Trophoblast cell (in vitro differentiated cells and primary cell): ENCODE results near the gene VKORC1L1.

Experiments
- DNase-seq, 2 donors: peaks; one replicate each; pipeline ENCODE4 v3.0.0-alpha.2; 2016
- H2AFZ ChIP-seq: 2 replicates; pipeline ENCODE4 v1.6.1; 2013; ENCODE audit warnings: low read length, moderate library complexity, mild to moderate bottlenecking; ENCODE audit not compliant: insufficient read depth, poor library complexity
- H2AK5ac ChIP-seq: 2 replicates; pipeline ENCODE4 v1.6.1; 2013; ENCODE audit warnings: mild to moderate bottlenecking, low read length
- H2BK120ac ChIP-seq: 2 replicates; pipeline ENCODE4 v1.6.1; 2013; ENCODE audit warnings: low read length, mild to moderate bottlenecking, moderate library complexity; ENCODE audit not compliant: insufficient read depth, poor library complexity
- H2BK12ac ChIP-seq: 2 replicates; pipeline ENCODE4 v1.6.1; 2013; ENCODE audit warnings: mild to moderate bottlenecking, low read length, moderate library complexity
- H2BK5ac ChIP-seq: 2 replicates; pipeline ENCODE4 v1.6.1; 2013; ENCODE audit warnings: low read length, low read depth, moderate library complexity, mild to moderate bottlenecking; ENCODE audit not compliant: poor library complexity
- H3K14ac ChIP-seq: 2 replicates; pipeline ENCODE4 v1.6.1; 2013; ENCODE audit warnings: mild to moderate bottlenecking, low read length
- H3K18ac ChIP-seq: 2 replicates; pipeline ENCODE4 v1.6.1; 2013; ENCODE audit warnings: mild to moderate bottlenecking, low read length
- H3K23ac ChIP-seq: 2 replicates; pipeline ENCODE4 v1.6.1; 2013; ENCODE audit warnings: low read length
- H3K27ac ChIP-seq: 2 replicates; pipeline ENCODE4 v1.5.1; 2013; ENCODE audit warnings: low read depth, mild to moderate bottlenecking, inconsistent platforms, low read length, moderate library complexity
- H3K27me3 ChIP-seq: 2 replicates; pipeline ENCODE4 v1.6.1; 2013; ENCODE audit warnings: inconsistent platforms, mild to moderate bottlenecking, low read length, moderate library complexity; ENCODE audit not compliant: insufficient read depth
- H3K36me3 ChIP-seq, 2 experiments: 1 replicate in 1 of 2; 2 replicates in 1 of 2; pipeline ENCODE4 v1.6.1; 2013; ENCODE audit warnings: low read length in 2 of 2, mild to moderate bottlenecking in 2 of 2, moderate library complexity in 1 of 2; ENCODE audit not compliant: insufficient read depth in 2 of 2, control insufficient read depth in 1 of 2
- H3K4ac ChIP-seq: 2 replicates; pipeline ENCODE4 v1.6.1; 2013; ENCODE audit warnings: low read depth, mild to moderate bottlenecking, low read length, moderate library complexity
- H3K4me1 ChIP-seq, 2 experiments: 1 replicate in 1 of 2; 2 replicates in 1 of 2; pipeline ENCODE4 v1.6.1; 2013; ENCODE audit warnings: low read length in 2 of 2, mild to moderate bottlenecking in 2 of 2, moderate library complexity in 1 of 2; ENCODE audit not compliant: insufficient read depth in 2 of 2, control insufficient read depth in 1 of 2
- H3K4me2 ChIP-seq: 2 replicates; pipeline ENCODE4 v1.6.1; 2013; ENCODE audit warnings: inconsistent platforms, mild to moderate bottlenecking, low read length, moderate library complexity
- H3K4me3 ChIP-seq: 2 replicates; pipeline ENCODE4 v1.5.1; 2013; ENCODE audit warnings: mild to moderate bottlenecking, low read depth, low read length, inconsistent platforms
- H3K79me1 ChIP-seq: one replicate; pipeline ENCODE4 v1.6.1; 2013; ENCODE audit warnings: low read length
- H3K79me2 ChIP-seq: 2 replicates; pipeline ENCODE4 v1.6.1; 2013; ENCODE audit warnings: low read length, mild to moderate bottlenecking; ENCODE audit not compliant: control insufficient read depth, insufficient read depth, poor library complexity
- H3K9ac ChIP-seq: 2 replicates; pipeline ENCODE4 v1.6.1; 2013; ENCODE audit warnings: mild to moderate bottlenecking, low read length
- H3K9me3 ChIP-seq: 2 replicates; pipeline ENCODE4 v1.6.1; 2013; ENCODE audit warnings: low read depth, mild to moderate bottlenecking, control low read depth, inconsistent platforms, low read length; ENCODE audit not compliant: insufficient read depth
- H4K12ac ChIP-seq: 2 replicates; pipeline ENCODE4 v1.6.1; 2013; ENCODE audit warnings: low read depth, mild to moderate bottlenecking, low read length, moderate library complexity
- H4K8ac ChIP-seq: 2 replicates; pipeline ENCODE4 v1.6.1; 2013; ENCODE audit warnings: low read depth, mild to moderate bottlenecking, low read length, moderate library complexity
- H4K91ac ChIP-seq: one replicate; pipeline ENCODE4 v1.6.1; 2013; ENCODE audit warnings: low read depth, mild to moderate bottlenecking, low read length, moderate library complexity
- WGBS: extraction: QIAGEN DNeasy Blood & Tissue Kit; methylation state at CpG from one replicate; pipeline ENCODE4 v1.1.7; 2013; ENCODE audit warnings: missing lambda C conversion rate; ENCODE audit not compliant: insufficient read length, insufficient coverage; ENCODE audit errors: extremely low coverage; 5-methylcytosine and 5-hydroxymethylcytosine counted together

Gene VKORC1L1

GRCh38 chr7:65966146-65966545, 93.3 kb downstream of the VKORC1L1 start:
- H3K36me3 ChIP-seq, result peaks cover 54 to 60% of the 10 kb centered on the region in 2 experiments
- no peak overlapping the region for H2BK120ac ChIP-seq
- H3K27ac ChIP-seq, result no peak overlapping the region
- H3K18ac ChIP-seq, result no peak overlapping the region
- no peak overlapping the region for H2BK12ac ChIP-seq
- H2AK5ac ChIP-seq, result no peak overlapping the region
- no peaks in the 10 kb centered on the region for H3K27me3 ChIP-seq
- no peaks in the 10 kb centered on the region for H3K79me1 ChIP-seq
- no peaks in the 10 kb centered on the region for H3K4me1 ChIP-seq
- H3K4ac ChIP-seq, result no peak overlapping the region
- no peak overlapping the region for H3K9ac ChIP-seq
- no peak overlapping the region for H2BK5ac ChIP-seq
- H3K14ac ChIP-seq, result no peak overlapping the region
- H3K23ac ChIP-seq, result no peak overlapping the region
- H3K4me2 ChIP-seq, result no peak overlapping the region
- H4K12ac ChIP-seq, result no peak overlapping the region
- no peak for DNase-seq
- no CpG with 5 or more reads among the region's 6 CpGs for WGBS
- H3K79me2 ChIP-seq, result no peaks in the 10 kb centered on the region
- no peak overlapping the region for H3K4me3 ChIP-seq
- no peak overlapping the region for H4K91ac ChIP-seq
- H4K8ac ChIP-seq, result no peak overlapping the region
- H2AFZ ChIP-seq, result no peak overlapping the region
- peaks cover 2% of the 10 kb centered on the region for H3K9me3 ChIP-seq

GRCh38 chr7:65967361-65968155, 94.7 kb downstream of the VKORC1L1 start:
- Histone ChIP-seq H4K91ac (no peak overlapping the region), H3K14ac (no peak overlapping the region), H3K36me3 (peaks cover 55 to 58% of the 10 kb centered on the region in 2 experiments), H2AK5ac (no peak overlapping the region), H3K9me3 (peaks cover 2% of the 10 kb centered on the region), H4K8ac (no peak overlapping the region), H3K23ac (peak overlapping the region; percentile 5), H4K12ac (no peak overlapping the region), H2BK120ac (no peak overlapping the region), H3K4me1 (no peaks in the 10 kb centered on the region), H3K27me3 (no peaks in the 10 kb centered on the region), H3K79me1 (no peaks in the 10 kb centered on the region), H2AFZ (no peak overlapping the region), H2BK5ac (no peak overlapping the region), H3K79me2 (no peaks in the 10 kb centered on the region), H3K4me3 (no peak overlapping the region), H3K27ac (no peak overlapping the region), H3K4ac (no peak overlapping the region), H2BK12ac (no peak overlapping the region), H3K18ac (no peak overlapping the region), H3K4me2 (no peak overlapping the region), H3K9ac (no peak overlapping the region)
- DNase-seq, result no peak
- WGBS, result no CpG with 5 or more reads among the region's 17 CpGs

GRCh38 chr7:65968256-65969185, 95.6 kb downstream of the VKORC1L1 start:
- no peak overlapping the region for H2BK5ac ChIP-seq
- no peak overlapping the region for H3K27ac ChIP-seq
- no peak overlapping the region for H2BK120ac ChIP-seq
- no peaks in the 10 kb centered on the region for H3K27me3 ChIP-seq
- no peak overlapping the region for H2BK12ac ChIP-seq
- H3K4me2 ChIP-seq, result no peak overlapping the region
- H4K8ac ChIP-seq, result no peak overlapping the region
- H2AFZ ChIP-seq, result no peak overlapping the region
- no peak overlapping the region for H4K91ac ChIP-seq
- WGBS, result no CpG with 5 or more reads among the region's 26 CpGs
- H3K79me1 ChIP-seq, result no peaks in the 10 kb centered on the region
- no peak overlapping the region for H3K23ac ChIP-seq
- no peak overlapping the region for H3K4me3 ChIP-seq
- no peaks in the 10 kb centered on the region for H3K79me2 ChIP-seq
- no peak overlapping the region for H2AK5ac ChIP-seq
- no peak overlapping the region for H3K18ac ChIP-seq
- H3K36me3 ChIP-seq, result peaks cover 61% of the 10 kb centered on the region in 2 experiments
- H3K9ac ChIP-seq, result no peak overlapping the region
- no peak overlapping the region for H4K12ac ChIP-seq
- no peaks in the 10 kb centered on the region for H3K4me1 ChIP-seq
- H3K9me3 ChIP-seq, result peaks cover 2% of the 10 kb centered on the region
- DNase-seq, result no peak
- H3K4ac ChIP-seq, result no peak overlapping the region
- H3K14ac ChIP-seq, result no peak overlapping the region

GRCh38 chr7:65971021-65971420, 98.1 kb downstream of the VKORC1L1 start:
- Histone ChIP-seq H3K4me3 (no peak overlapping the region), H3K27me3 (no peaks in the 10 kb centered on the region), H3K14ac (no peak overlapping the region), H3K4me2 (no peak overlapping the region), H3K27ac (no peak overlapping the region), H3K23ac (no peak overlapping the region), H3K79me2 (no peaks in the 10 kb centered on the region), H2BK120ac (no peak overlapping the region), H3K4me1 (no peaks in the 10 kb centered on the region), H3K4ac (no peak overlapping the region), H2AK5ac (no peak overlapping the region), H3K36me3 (peaks cover 68 to 70% of the 10 kb centered on the region in 2 experiments), H3K9me3 (peaks cover 6% of the 10 kb centered on the region), H2AFZ (no peak overlapping the region), H4K8ac (no peak overlapping the region), H2BK12ac (no peak overlapping the region), H4K91ac (no peak overlapping the region), H3K79me1 (no peaks in the 10 kb centered on the region), H4K12ac (no peak overlapping the region), H3K18ac (no peak overlapping the region), H3K9ac (no peak overlapping the region), H2BK5ac (no peak overlapping the region)
- no peak for DNase-seq
- no CpG with 5 or more reads among the region's 8 CpGs for WGBS
